ENCODE data around the gene AMBN. TPM values are rescaled to one million over a fixed set of nuclear protein-coding genes. Genes with fewer than 3 reads are reported as not detected.

AMBN gene
- total RNA-seq, 2 donors from 2014 or later = not detected

- no peaks in the 10 kb centered on the region for H3K27me3 ChIP-seq (replicated peaks; ENCODE audit: insufficient read depth)
- TF ChIP-seq CTCF (IDR thresholded peaks at IDR 0.05) = no peak
- no peaks in the 10 kb centered on the region for H3K9me3 ChIP-seq
- H3K36me3 ChIP-seq = no peaks in the 10 kb centered on the region
- H3K27ac ChIP-seq = no peak overlapping the region
- no peak for DNase-seq (ENCODE audit: low spot score)
- no peak overlapping the region for H3K4me3 ChIP-seq
- no peak for ATAC-seq (ENCODE audit: insufficient number of reproducible peaks, low FRiP score, low read depth)
- H3K4me1 ChIP-seq (ENCODE audit: control insufficient read depth in 1 of 2, low read depth in 2 of 2) = peaks cover 0 to 5% of the 10 kb centered on the region in 2 donors
These were observed 8.2 kb downstream of the AMBN start for GRCh38 chr4:70600305-70600704.

- peaks cover 0 to 5% of the 10 kb centered on the region in 2 donors for H3K4me1 ChIP-seq (ENCODE audit: control insufficient read depth in 1 of 2, low read depth in 2 of 2)
- no peaks in the 10 kb centered on the region for H3K9me3 ChIP-seq
- no peaks in the 10 kb centered on the region for H3K36me3 ChIP-seq
- ATAC-seq (ENCODE audit: insufficient number of reproducible peaks, low FRiP score, low read depth) = no peak
- H3K27me3 ChIP-seq (replicated peaks; ENCODE audit: insufficient read depth) = no peaks in the 10 kb centered on the region
- TF ChIP-seq CTCF (IDR thresholded peaks at IDR 0.05) = no peak
- no peak for DNase-seq (ENCODE audit: low spot score)
- H3K27ac ChIP-seq = no peak overlapping the region
- no peak overlapping the region for H3K4me3 ChIP-seq
These were observed 8.9 kb downstream of the AMBN start for GRCh38 chr4:70600977-70601376.

GRCh38 chr4:70601422-70602039 lies 9.5 kb downstream of the AMBN start:
- Histone ChIP-seq H3K4me1 (ENCODE audit: control insufficient read depth in 1 of 2, low read depth in 2 of 2) (peaks cover 0 to 5% of the 10 kb centered on the region in 2 donors), H3K27me3 (replicated peaks; ENCODE audit: insufficient read depth) (no peaks in the 10 kb centered on the region), H3K36me3 (no peaks in the 10 kb centered on the region), H3K9me3 (no peaks in the 10 kb centered on the region), H3K4me3 (no peak overlapping the region), H3K27ac (no peak overlapping the region)
- ATAC-seq (ENCODE audit: insufficient number of reproducible peaks, low FRiP score, low read depth) (no peak), DNase-seq (ENCODE audit: low spot score) (no peak)
- TF ChIP-seq CTCF (IDR thresholded peaks at IDR 0.05) = peak; percentile 58

- no peak for TF ChIP-seq CTCF (IDR thresholded peaks at IDR 0.05)
- H3K27me3 ChIP-seq (replicated peaks; ENCODE audit: insufficient read depth) = no peaks in the 10 kb centered on the region
- no peaks in the 10 kb centered on the region for H3K36me3 ChIP-seq
- H3K4me1 ChIP-seq (ENCODE audit: control insufficient read depth in 1 of 2, low read depth in 2 of 2) = peaks cover 0 to 5% of the 10 kb centered on the region in 2 donors
- no peak for DNase-seq (ENCODE audit: low spot score)
- peak; percentile 84 for ATAC-seq (ENCODE audit: insufficient number of reproducible peaks, low FRiP score, low read depth)
- H3K27ac ChIP-seq = peak overlapping the region in 1 of 2 donors; percentile 31
- H3K4me3 ChIP-seq = no peak overlapping the region
- H3K9me3 ChIP-seq = no peaks in the 10 kb centered on the region
These were observed 11.8 kb downstream of the AMBN start for GRCh38 chr4:70603856-70604255.

GRCh38 chr4:70606459-70606858 lies 14.4 kb downstream of the AMBN start:
- no peak overlapping the region for H3K27ac ChIP-seq
- DNase-seq (ENCODE audit: low spot score) (no peak), ATAC-seq (ENCODE audit: insufficient number of reproducible peaks, low FRiP score, low read depth) (no peak)
- no peak for TF ChIP-seq CTCF (IDR thresholded peaks at IDR 0.05)
- H3K36me3 ChIP-seq = no peaks in the 10 kb centered on the region
- H3K4me1 ChIP-seq (ENCODE audit: control insufficient read depth in 1 of 2, low read depth in 2 of 2) = peaks cover 0 to 5% of the 10 kb centered on the region in 2 donors
- H3K9me3 ChIP-seq = no peaks in the 10 kb centered on the region
- H3K27me3 ChIP-seq (replicated peaks; ENCODE audit: insufficient read depth) = no peaks in the 10 kb centered on the region
- no peak overlapping the region for H3K4me3 ChIP-seq

Measured in thoracic aorta (tissue), 2 donors.